Panc1 (cell line): ENCODE measurements around the gene RAP2C. TPM values are rescaled to one million over a fixed set of nuclear protein-coding genes. Genes with fewer than 3 reads are reported as not detected.
A peak's percentile ranks its signal among the peaks of the same experiment; 100 is the strongest.

Source experiments
- ATAC-seq: fragments of 200-7000 bp; cut with Tn5 transposase; 2 replicates; pipeline ENCODE4 v1.9.1; 2020; ENCODE audit warnings: mild to moderate bottlenecking, moderate library complexity
- BruUV-seq: library from RNA; stranded (reverse); fragments of 400-500 nt; replicated peaks from 2 replicates; lab custom pipeline; 2021; lab: Mats Ljungman, UMichigan
- CTCF ChIA-PET: fragments of 300-600 bp; sonication (Branson Sonifier 250); formaldehyde crosslinking; loops from one replicate; lab custom pipeline; 2022; ENCODE audit warnings: antibody characterized with exemption; lab: Charles Lee
- POLR2A ChIA-PET: fragments of 300-600 bp; sonication (Branson Sonifier 250); formaldehyde crosslinking; loops from one replicate; lab custom pipeline; 2022; ENCODE audit warnings: antibody characterized with exemption; lab: Charles Lee
- DNase-seq: peaks from one replicate; pipeline ENCODE4 v3.0.0-alpha.2; 2010; ENCODE audit warnings: low read depth, low spot score
- H3K27ac ChIP-seq: 2 replicates; pipeline ENCODE4 v1.5.1; 2011; ENCODE audit warnings: mild to moderate bottlenecking, low read length, inconsistent platforms
- H3K27me3 ChIP-seq: fragments of 200-500 bp; sonication (Bioruptor generic); 2 replicates; pipeline ENCODE4 v1.6.0; 2014; ENCODE audit warnings: low read length, inconsistent platforms; ENCODE audit not compliant: control insufficient read depth, insufficient read depth
- H3K36me3 ChIP-seq: fragments of 200-500 bp; sonication (Bioruptor generic); 2 replicates; pipeline ENCODE4 v1.5.1; 2014; ENCODE audit warnings: inconsistent platforms, mild to moderate bottlenecking, low read length, moderate library complexity; ENCODE audit not compliant: control insufficient read depth, insufficient read depth
- H3K4me1 ChIP-seq: 2 replicates; pipeline ENCODE4 v1.5.1; 2011; ENCODE audit warnings: inconsistent platforms, mild to moderate bottlenecking, low read length, moderate library complexity; ENCODE audit not compliant: control insufficient read depth, insufficient read depth
- H3K4me3 ChIP-seq, 2 experiments: 2 replicates each; pipeline ENCODE4 v1.5.1; 2011 to 2012; ENCODE audit warnings: low read depth in 2 of 2, low read length in 2 of 2, mild to moderate bottlenecking in 2 of 2, inconsistent platforms in 1 of 2, moderate library complexity in 1 of 2
- H3K9me3 ChIP-seq: fragments of 200-500 bp; sonication (Bioruptor generic); 2 replicates; pipeline ENCODE4 v1.5.1; 2014; ENCODE audit warnings: low read depth, mild to moderate bottlenecking, inconsistent platforms, low read length, moderate library complexity; ENCODE audit not compliant: control insufficient read depth, insufficient read depth
- POLR2AphosphoS5 ChIP-seq: IDR thresholded peaks from 2 replicates; pipeline ENCODE4 v1.6.1; 2012; ENCODE audit warnings: mild to moderate bottlenecking, low read depth, low read length, moderate library complexity
- SIN3A ChIP-seq: IDR thresholded peaks from 2 replicates; pipeline ENCODE4 v1.6.1; 2012; ENCODE audit warnings: low read depth, mild to moderate bottlenecking, low read length, moderate library complexity, borderline replicate concordance; ENCODE audit not compliant: insufficient read depth
- TCF7L2 ChIP-seq: IDR thresholded peaks from 2 replicates; pipeline ENCODE4 v1.6.1; 2011; ENCODE audit warnings: mild to moderate bottlenecking, low read depth, low read length, inconsistent platforms
- in situ Hi-C: cut with HindIII; loops from 2 replicates; pipeline ENCODE4 v1.10.0; 2016; ENCODE audit warnings: low sequenced_read_pairs, low pct_unique_long_range_greater_than_20kb
- intact Hi-C: fragments of 100-400 bp; cut with micrococcal nuclease; formaldehyde crosslinking; loops from one replicate; pipeline ENCODE4 v1.10.0; 2022; ENCODE audit not compliant: unreplicated experiment
- total RNA-seq: library from RNA; stranded (reverse); gene quantifications from one replicate; pipeline ENCODE4 v1.2.1, GENCODE V29; 2021; ENCODE audit not compliant: unreplicated experiment
- TF ChIP-seq, protein P1 (sequence below): fragments of 450-650 bp; IDR thresholded peaks from 2 replicates; pipeline ENCODE4 v1.5.1; 2017; ENCODE audit warnings: mild to moderate bottlenecking
- TF ChIP-seq, protein P2 (sequence below), 2 experiments: IDR thresholded peaks; 2 replicates each; pipeline ENCODE4 v1.6.1; 2011 to 2012; ENCODE audit warnings: low read depth in 2 of 2, control low read depth in 1 of 2, low read length in 1 of 2, mild to moderate bottlenecking in 1 of 2, moderate library complexity in 1 of 2; ENCODE audit not compliant: insufficient read depth in 1 of 2

Gene RAP2C
- total RNA-seq, 1 experiment from 2014 or later, result 36.2 TPM

DNA sequence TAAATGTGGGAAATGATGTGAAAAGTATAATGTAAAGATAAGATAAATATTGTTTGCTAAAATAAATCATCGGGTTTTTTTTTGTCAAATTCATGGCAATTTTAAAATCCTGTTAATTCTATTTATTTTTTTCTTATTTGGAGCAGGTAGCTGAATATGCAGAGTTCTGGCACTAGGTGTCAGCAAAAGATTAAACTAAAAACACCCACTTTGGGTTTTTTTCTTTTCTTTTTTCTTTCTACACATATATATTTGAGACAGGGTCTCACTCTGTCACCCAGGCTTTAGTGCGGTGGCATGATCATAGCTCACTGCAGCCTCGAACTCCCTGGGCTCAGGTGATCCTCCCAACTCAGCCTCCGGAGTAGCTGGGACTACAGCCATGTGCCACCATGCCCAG is 6.9 kb upstream of the RAP2C start:
- ChIA-PET POLR2A (no interaction called here), CTCF (interaction anchor here (0.6 to 1.0 kb wide), 3 partner anchors 346 to 1005 kb away, joined by 3 to 7 read pairs (median 4); no protein-coding TSS in a partner anchor)
- H3K4me1 ChIP-seq, result no peaks in the 10 kb centered on the region
- in situ Hi-C loops (no loop called here), intact Hi-C loops (no loop called here)
- H3K27me3 ChIP-seq, result no peaks in the 10 kb centered on the region
- no TSS peak for BruUV-seq
- no peak overlapping the region for H3K4me3 ChIP-seq
- TF ChIP-seq, protein P1, sequence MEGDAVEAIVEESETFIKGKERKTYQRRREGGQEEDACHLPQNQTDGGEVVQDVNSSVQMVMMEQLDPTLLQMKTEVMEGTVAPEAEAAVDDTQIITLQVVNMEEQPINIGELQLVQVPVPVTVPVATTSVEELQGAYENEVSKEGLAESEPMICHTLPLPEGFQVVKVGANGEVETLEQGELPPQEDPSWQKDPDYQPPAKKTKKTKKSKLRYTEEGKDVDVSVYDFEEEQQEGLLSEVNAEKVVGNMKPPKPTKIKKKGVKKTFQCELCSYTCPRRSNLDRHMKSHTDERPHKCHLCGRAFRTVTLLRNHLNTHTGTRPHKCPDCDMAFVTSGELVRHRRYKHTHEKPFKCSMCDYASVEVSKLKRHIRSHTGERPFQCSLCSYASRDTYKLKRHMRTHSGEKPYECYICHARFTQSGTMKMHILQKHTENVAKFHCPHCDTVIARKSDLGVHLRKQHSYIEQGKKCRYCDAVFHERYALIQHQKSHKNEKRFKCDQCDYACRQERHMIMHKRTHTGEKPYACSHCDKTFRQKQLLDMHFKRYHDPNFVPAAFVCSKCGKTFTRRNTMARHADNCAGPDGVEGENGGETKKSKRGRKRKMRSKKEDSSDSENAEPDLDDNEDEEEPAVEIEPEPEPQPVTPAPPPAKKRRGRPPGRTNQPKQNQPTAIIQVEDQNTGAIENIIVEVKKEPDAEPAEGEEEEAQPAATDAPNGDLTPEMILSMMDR, result peak; percentile 60
- no peak for TF ChIP-seq POLR2AphosphoS5
- no peak for TF ChIP-seq SIN3A
- TF ChIP-seq, protein P2, sequence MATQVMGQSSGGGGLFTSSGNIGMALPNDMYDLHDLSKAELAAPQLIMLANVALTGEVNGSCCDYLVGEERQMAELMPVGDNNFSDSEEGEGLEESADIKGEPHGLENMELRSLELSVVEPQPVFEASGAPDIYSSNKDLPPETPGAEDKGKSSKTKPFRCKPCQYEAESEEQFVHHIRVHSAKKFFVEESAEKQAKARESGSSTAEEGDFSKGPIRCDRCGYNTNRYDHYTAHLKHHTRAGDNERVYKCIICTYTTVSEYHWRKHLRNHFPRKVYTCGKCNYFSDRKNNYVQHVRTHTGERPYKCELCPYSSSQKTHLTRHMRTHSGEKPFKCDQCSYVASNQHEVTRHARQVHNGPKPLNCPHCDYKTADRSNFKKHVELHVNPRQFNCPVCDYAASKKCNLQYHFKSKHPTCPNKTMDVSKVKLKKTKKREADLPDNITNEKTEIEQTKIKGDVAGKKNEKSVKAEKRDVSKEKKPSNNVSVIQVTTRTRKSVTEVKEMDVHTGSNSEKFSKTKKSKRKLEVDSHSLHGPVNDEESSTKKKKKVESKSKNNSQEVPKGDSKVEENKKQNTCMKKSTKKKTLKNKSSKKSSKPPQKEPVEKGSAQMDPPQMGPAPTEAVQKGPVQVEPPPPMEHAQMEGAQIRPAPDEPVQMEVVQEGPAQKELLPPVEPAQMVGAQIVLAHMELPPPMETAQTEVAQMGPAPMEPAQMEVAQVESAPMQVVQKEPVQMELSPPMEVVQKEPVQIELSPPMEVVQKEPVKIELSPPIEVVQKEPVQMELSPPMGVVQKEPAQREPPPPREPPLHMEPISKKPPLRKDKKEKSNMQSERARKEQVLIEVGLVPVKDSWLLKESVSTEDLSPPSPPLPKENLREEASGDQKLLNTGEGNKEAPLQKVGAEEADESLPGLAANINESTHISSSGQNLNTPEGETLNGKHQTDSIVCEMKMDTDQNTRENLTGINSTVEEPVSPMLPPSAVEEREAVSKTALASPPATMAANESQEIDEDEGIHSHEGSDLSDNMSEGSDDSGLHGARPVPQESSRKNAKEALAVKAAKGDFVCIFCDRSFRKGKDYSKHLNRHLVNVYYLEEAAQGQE (IDR thresholded peaks at IDR 0.05; ENCODE audit: insufficient read depth in 1 of 2, low read depth in 2 of 2, low read length in 1 of 2), result no peak
- no peak for TF ChIP-seq TCF7L2
- DNase-seq (no peak), ATAC-seq (no peak)
- H3K27ac ChIP-seq, result no peak overlapping the region
- H3K9me3 ChIP-seq, result no peaks in the 10 kb centered on the region
- no peaks in the 10 kb centered on the region for H3K36me3 ChIP-seq

DNA sequence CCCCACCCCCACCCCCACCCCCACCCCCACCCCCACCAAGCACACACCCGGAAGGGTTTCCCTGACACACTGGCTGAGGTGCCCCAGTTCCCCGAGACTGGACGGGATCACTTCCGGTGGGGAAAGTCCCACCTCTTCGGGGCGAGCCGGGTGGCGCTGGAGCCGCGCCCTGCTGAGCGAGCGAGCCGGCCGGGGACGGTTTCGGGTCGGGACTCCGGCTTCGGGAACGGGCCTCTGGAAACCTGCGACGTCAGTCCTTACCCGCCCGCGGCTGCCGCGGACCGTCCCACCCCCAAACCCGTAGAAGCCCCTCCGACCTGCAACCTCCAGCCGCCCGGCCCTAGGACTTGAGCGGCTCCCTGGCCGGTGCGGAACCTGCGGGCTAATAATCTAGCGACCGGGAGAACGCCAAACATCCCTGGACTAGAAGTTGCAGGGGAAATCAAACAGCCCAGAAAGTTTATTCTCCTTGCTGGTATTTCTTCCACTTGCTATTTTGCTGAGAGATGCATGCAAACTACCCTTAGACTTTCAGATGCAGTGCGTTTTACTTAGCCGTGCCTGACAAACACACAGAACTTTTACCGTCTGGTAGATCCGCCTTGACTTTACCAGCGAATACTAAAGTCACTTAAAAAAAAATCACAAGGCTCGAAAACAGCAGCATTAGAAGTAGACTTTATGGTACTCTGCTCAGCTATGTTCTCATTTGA is 991 bp downstream of the RAP2C start:
- Histone ChIP-seq H3K4me3 (peak overlapping the region; percentile 79 to 90), H3K27me3 (no peaks in the 10 kb centered on the region), H3K4me1 (peaks cover 18% of the 10 kb centered on the region), H3K9me3 (no peaks in the 10 kb centered on the region), H3K27ac (peak overlapping the region; percentile 95), H3K36me3 (peaks cover 11% of the 10 kb centered on the region)
- ATAC-seq (peak; percentile 88), DNase-seq (no peak)
- no TSS peak for BruUV-seq
- in situ Hi-C loops, result no loop called here
- ChIA-PET CTCF (interaction anchor here (0.6 to 2.8 kb wide), 3 partner anchors 126 to 376 kb away, joined by 7 to 19 read pairs (median 10); no protein-coding TSS in a partner anchor), POLR2A (no interaction called here)
- TF ChIP-seq POLR2AphosphoS5 (peak; percentile 85), TCF7L2 (no peak)
- intact Hi-C loops, result loop anchor here (5.0 kb wide), 1 partner anchor 376 kb away; no protein-coding TSS in a partner anchor
